PC-9 (cell line): Measurements from ENCODE around the gene THG1L. TPM values are rescaled to one million over a fixed set of nuclear protein-coding genes. Genes with fewer than 3 reads are reported as not detected.

ENCODE experiments used
- BruUV-seq: library from RNA; stranded (reverse); fragments of 400-500 nt; replicated peaks from 2 replicates; lab custom pipeline; 2021; lab: Mats Ljungman, UMichigan
- CTCF ChIA-PET: fragments of 300-600 bp; sonication (Branson Sonifier 250); formaldehyde crosslinking; loops from one replicate; lab custom pipeline; 2022; ENCODE audit warnings: antibody characterized with exemption; lab: Charles Lee
- POLR2A ChIA-PET: fragments of 300-600 bp; sonication (Branson Sonifier 250); formaldehyde crosslinking; loops from one replicate; lab custom pipeline; 2022; ENCODE audit warnings: antibody characterized with exemption; ENCODE audit not compliant: unreplicated experiment; lab: Charles Lee
- DNase-seq, 2 experiments: peaks; one replicate each; pipeline versions ENCODE4 v3.0.0 to v3.0.0-alpha.2; 2015 to 2022; ENCODE audit warnings: mixed read lengths in 1 of 2
- H2AFZ ChIP-seq: fragments of 200-600 bp; sonication (generic); 2 replicates; pipeline ENCODE4 v1.8.1; 2017; ENCODE audit warnings: antibody characterized with exemption
- H3F3A ChIP-seq: fragments of 200-600 bp; sonication (generic); 2 replicates; pipeline ENCODE4 v1.8.1; 2017; ENCODE audit warnings: antibody characterized with exemption, mild to moderate bottlenecking, low read depth; ENCODE audit not compliant: insufficient read depth
- H3K27ac ChIP-seq: fragments of 200-600 bp; sonication (generic); 2 replicates; pipeline ENCODE4 v1.6.1; 2016; ENCODE audit warnings: mixed run types
- H3K27me3 ChIP-seq: fragments of 200-600 bp; sonication (generic); 2 replicates; pipeline ENCODE4 v1.6.1; 2016; ENCODE audit warnings: low read depth, mixed run types; ENCODE audit not compliant: insufficient read depth
- H3K36me3 ChIP-seq: fragments of 200-600 bp; sonication (generic); 2 replicates; pipeline ENCODE4 v1.6.1; 2016; ENCODE audit warnings: low read depth, mixed run types
- H3K4me1 ChIP-seq: fragments of 200-600 bp; sonication (generic); replicated peaks from 2 replicates; pipeline ENCODE4 v1.6.1; 2016; ENCODE audit warnings: mixed run types; ENCODE audit not compliant: insufficient read depth
- H3K4me2 ChIP-seq: fragments of 200-600 bp; sonication (generic); 2 replicates; pipeline ENCODE4 v1.6.1; 2017; ENCODE audit warnings: mixed run types
- H3K4me3 ChIP-seq: fragments of 200-600 bp; sonication (generic); 2 replicates; pipeline ENCODE4 v1.6.1; 2016; ENCODE audit warnings: mixed run types
- H3K79me2 ChIP-seq: fragments of 200-600 bp; sonication (generic); 2 replicates; pipeline ENCODE4 v1.6.1; 2017; ENCODE audit warnings: low read depth, mixed run types
- H3K9me2 ChIP-seq: fragments of 200-600 bp; sonication (generic); 2 replicates; pipeline ENCODE4 v1.8.1; 2017; ENCODE audit warnings: mild to moderate bottlenecking; ENCODE audit not compliant: insufficient read depth
- H3K9me3 ChIP-seq: fragments of 200-600 bp; sonication (generic); 2 replicates; pipeline ENCODE4 v1.8.1; 2016; ENCODE audit warnings: low read depth; ENCODE audit not compliant: insufficient read depth
- H4K20me1 ChIP-seq: fragments of 200-600 bp; sonication (generic); 2 replicates; pipeline ENCODE4 v1.8.1; 2017; ENCODE audit not compliant: insufficient read depth
- CTCF ChIP-seq: fragments of 200-600 bp; sonication (generic); conservative IDR thresholded peaks from 2 replicates; pipeline ENCODE4 v1.6.1; 2017; ENCODE audit warnings: mixed run types, antibody characterized with exemption, mild to moderate bottlenecking, moderate library complexity
- EZH2 ChIP-seq: fragments of 200-600 bp; sonication (generic); IDR thresholded peaks from 2 replicates; pipeline ENCODE4 v1.8.0; 2017; ENCODE audit warnings: antibody characterized with exemption, low read depth
- intact Hi-C: fragments of 100-400 bp; cut with micrococcal nuclease; formaldehyde crosslinking; loops from one replicate; pipeline ENCODE4 v1.10.0; 2022; ENCODE audit not compliant: unreplicated experiment
- total RNA-seq: library from RNA; stranded (reverse); gene quantifications from 2 replicates; pipeline ENCODE4 v1.2.3, GENCODE V29; 2021

Gene THG1L
- total RNA-seq, 1 experiment from 2014 or later = 25.3 TPM

GRCh38 chr5:157739388-157740228 lies 8.4 kb downstream of the THG1L start:
- H3K4me3 ChIP-seq = no peak overlapping the region
- H3K9me2 ChIP-seq = no peaks in the 10 kb centered on the region

GRCh38 chr5:157740229-157740610 lies 9.0 kb downstream of the THG1L start:
- Histone ChIP-seq H4K20me1 (no peaks in the 10 kb centered on the region), H3K27ac (no peak overlapping the region), H3K4me2 (no peak overlapping the region), H3K4me1 (peaks cover 12% of the 10 kb centered on the region), H3F3A (peaks cover 3% of the 10 kb centered on the region; the same call in 1 of the 2 replicates), H3K4me3 (no peak overlapping the region), H3K9me2 (no peaks in the 10 kb centered on the region), H3K27me3 (no peaks in the 10 kb centered on the region), H3K79me2 (no peaks in the 10 kb centered on the region), H3K9me3 (no peaks in the 10 kb centered on the region), H2AFZ (no peak overlapping the region), H3K36me3 (no peaks in the 10 kb centered on the region)
- CTCF ChIA-PET = interaction anchor here (0.7 kb wide), 1 partner anchor 166 kb away, joined by 5 read pairs; no protein-coding TSS in a partner anchor
- BruUV-seq = no TSS peak
- peak; percentile 67; the same call in 1 of the 2 replicates for TF ChIP-seq CTCF
- no peak for TF ChIP-seq EZH2
- POLR2A ChIA-PET = no interaction called here
- peak in 1 of 2 experiments; percentile 19 for DNase-seq
- intact Hi-C loops = loop anchor here (5.0 kb wide), 2 partner anchors 263 to 398 kb away; no protein-coding TSS in a partner anchor

More at GRCh38 chr5:157739388-157740228, 8.4 kb downstream of the THG1L start:
- Histone ChIP-seq H4K20me1 (no peaks in the 10 kb centered on the region), H3K4me1 (peaks cover 8% of the 10 kb centered on the region), H3K79me2 (no peaks in the 10 kb centered on the region), H3K9me3 (no peaks in the 10 kb centered on the region), H2AFZ (no peak overlapping the region), H3K36me3 (no peaks in the 10 kb centered on the region), H3K27me3 (no peaks in the 10 kb centered on the region), H3K27ac (no peak overlapping the region), H3F3A (peaks cover 3% of the 10 kb centered on the region; the same call in 1 of the 2 replicates), H3K4me2 (no peak overlapping the region)
- TF ChIP-seq CTCF (no peak), EZH2 (no peak)
- CTCF ChIA-PET = no interaction called here
- intact Hi-C loops = loop anchor here (5.0 kb wide), 2 partner anchors 262 to 397 kb away; no protein-coding TSS in a partner anchor
- POLR2A ChIA-PET = no interaction called here
- no TSS peak for BruUV-seq
- no peak for DNase-seq

- no peaks in the 10 kb centered on the region for H3K9me2 ChIP-seq
- intact Hi-C loops = loop anchor here (5.0 kb wide), 2 partner anchors 264 to 399 kb away; no protein-coding TSS in a partner anchor
- H3K79me2 ChIP-seq = no peaks in the 10 kb centered on the region
- H3F3A ChIP-seq = peaks cover 3% of the 10 kb centered on the region; the same call in 1 of the 2 replicates
- no peaks in the 10 kb centered on the region for H3K27me3 ChIP-seq
- no peak overlapping the region for H2AFZ ChIP-seq
- H3K4me1 ChIP-seq = peaks cover 12% of the 10 kb centered on the region
- no peak for TF ChIP-seq EZH2
- TF ChIP-seq CTCF = no peak
- no TSS peak for BruUV-seq
- POLR2A ChIA-PET = no interaction called here
- no peak overlapping the region for H3K4me2 ChIP-seq
- H3K4me3 ChIP-seq = no peak overlapping the region
- no peaks in the 10 kb centered on the region for H3K36me3 ChIP-seq
- CTCF ChIA-PET = interaction anchor here (0.6 kb wide), 2 partner anchors 434 to 586 kb away, joined by 3 to 9 read pairs; no protein-coding TSS in a partner anchor
- DNase-seq = no peak
- H3K27ac ChIP-seq = no peak overlapping the region
- no peaks in the 10 kb centered on the region for H4K20me1 ChIP-seq
- no peaks in the 10 kb centered on the region for H3K9me3 ChIP-seq
These were observed 9.9 kb downstream of the THG1L start for GRCh38 chr5:157741131-157741530.
